ENCODE measurements around the gene SWAP70.
"Not testable (repeated sequence)": the region's sequence is repeated elsewhere in the genome, so short reads cannot be mapped to it uniquely, and the experiment has no call there.

SWAP70 gene

GRCh38 chr11:9691865-9692264 is 28.0 kb downstream of the SWAP70 start:
- no peaks in the 10 kb centered on the region for H3K9me3 ChIP-seq (ENCODE audit: control insufficient read depth, low read length)
- no peak overlapping the region for H3K4me3 ChIP-seq (ENCODE audit: extremely low read depth, insufficient read depth, low read length, poor library complexity, severe bottlenecking)
- no peak overlapping the region for H3K27ac ChIP-seq (ENCODE audit: low read depth, low read length, severe bottlenecking)
- H3K4me1 ChIP-seq (ENCODE audit: control insufficient read depth, insufficient read depth, low read length, poor library complexity, severe bottlenecking) = peaks cover 22% of the 10 kb centered on the region
- peaks cover 31% of the 10 kb centered on the region for H3K36me3 ChIP-seq (ENCODE audit: control insufficient read depth, insufficient read depth, low read length)

GRCh38 chr11:9692691-9693090 is 28.8 kb downstream of the SWAP70 start:
- H3K36me3 ChIP-seq (ENCODE audit: control insufficient read depth, insufficient read depth, low read length) = peaks cover 34% of the 10 kb centered on the region
- peaks cover 22% of the 10 kb centered on the region for H3K4me1 ChIP-seq (ENCODE audit: control insufficient read depth, insufficient read depth, low read length, poor library complexity, severe bottlenecking)
- no peak overlapping the region for H3K4me3 ChIP-seq (ENCODE audit: extremely low read depth, insufficient read depth, low read length, poor library complexity, severe bottlenecking)
- no peak overlapping the region for H3K27ac ChIP-seq (ENCODE audit: low read depth, low read length, severe bottlenecking)
- 93% methylated on average over 2 of the region's 2 CpGs; no CpG with 5 or more reads in 1 of the 2 experiments for WGBS, 2 experiments (ENCODE audit: insufficient coverage in 2 of 2)
- no peaks in the 10 kb centered on the region for H3K9me3 ChIP-seq (ENCODE audit: control insufficient read depth, low read length)

DNA sequence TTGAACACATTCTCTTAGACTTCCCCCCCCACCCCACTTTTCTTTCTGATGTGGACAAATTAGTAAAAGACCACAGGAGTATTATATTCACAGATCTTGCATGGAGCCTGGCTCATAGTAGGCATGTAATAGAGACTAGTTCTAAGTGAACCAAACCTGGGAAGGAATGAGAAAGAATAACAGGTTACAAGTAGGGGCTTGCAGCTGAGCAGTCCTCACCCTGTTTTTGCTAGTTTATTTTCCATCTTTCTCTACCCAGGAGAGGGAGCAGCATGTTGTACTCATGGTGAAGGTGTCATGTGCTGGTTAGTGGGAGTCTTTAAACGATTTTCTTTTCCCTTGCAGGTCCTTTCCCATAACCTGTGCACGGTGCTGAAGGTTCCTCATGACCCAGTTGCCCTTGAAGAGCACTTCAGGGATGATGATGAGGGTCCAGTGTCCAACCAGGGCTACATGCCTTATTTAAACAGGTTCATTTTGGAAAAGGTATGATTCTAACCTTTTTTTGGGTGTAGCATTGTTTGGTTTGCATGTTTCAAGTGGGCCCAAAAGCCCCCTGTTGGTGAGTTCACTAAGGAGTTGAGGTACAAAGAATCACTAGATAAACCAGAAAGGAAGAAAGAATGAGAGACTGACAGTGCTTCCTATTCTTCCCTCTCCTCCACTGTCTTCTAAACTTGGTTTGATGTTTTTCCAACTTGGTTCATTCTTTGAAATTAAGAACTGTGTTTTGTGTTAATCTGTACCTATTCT is 30.1 kb downstream of the SWAP70 start:
- peaks cover 14% of the 10 kb centered on the region for H3K4me1 ChIP-seq (ENCODE audit: control insufficient read depth, insufficient read depth, low read length, poor library complexity, severe bottlenecking)
- WGBS, 2 experiments (ENCODE audit: insufficient coverage in 2 of 2) = 86% methylated on average over 1 of the region's 2 CpGs; no CpG with 5 or more reads in 1 of the 2 experiments
- no peak overlapping the region for H3K27ac ChIP-seq (ENCODE audit: low read depth, low read length, severe bottlenecking)
- no peaks in the 10 kb centered on the region for H3K9me3 ChIP-seq (ENCODE audit: control insufficient read depth, low read length)
- H3K36me3 ChIP-seq (ENCODE audit: control insufficient read depth, insufficient read depth, low read length) = peaks cover 34% of the 10 kb centered on the region
- no peak overlapping the region for H3K4me3 ChIP-seq (ENCODE audit: extremely low read depth, insufficient read depth, low read length, poor library complexity, severe bottlenecking)

DNA sequence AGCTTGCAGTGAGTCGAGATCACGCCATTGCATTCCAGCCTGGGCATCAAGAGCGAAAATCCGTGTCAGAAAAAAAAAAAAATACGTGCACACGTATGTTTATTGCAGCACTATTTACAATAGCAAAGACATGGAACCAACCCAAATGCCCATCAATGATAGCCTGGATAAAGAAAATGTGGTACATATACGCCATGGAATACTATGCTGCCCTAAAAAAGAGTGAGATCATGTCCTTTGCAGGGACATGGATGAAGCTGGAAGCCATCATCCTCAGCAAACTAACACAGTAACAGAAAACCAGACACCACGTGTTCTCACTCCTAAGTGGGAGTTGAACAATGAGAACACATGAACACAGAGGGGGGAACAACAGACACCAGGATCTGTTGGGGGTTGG is 31.4 kb downstream of the SWAP70 start:
- peaks cover 38% of the 10 kb centered on the region for H3K36me3 ChIP-seq (ENCODE audit: control insufficient read depth, insufficient read depth, low read length)
- H3K4me1 ChIP-seq (ENCODE audit: control insufficient read depth, insufficient read depth, low read length, poor library complexity, severe bottlenecking); H3K4me3 ChIP-seq (ENCODE audit: extremely low read depth, insufficient read depth, low read length, poor library complexity, severe bottlenecking); H3K9me3 ChIP-seq (ENCODE audit: control insufficient read depth, low read length); H3K27ac ChIP-seq (ENCODE audit: low read depth, low read length, severe bottlenecking): not testable (repeated sequence)
- 92 to 100% methylated on average over 1 to 2 of the region's 8 CpGs for WGBS, 2 experiments (ENCODE audit: insufficient coverage in 2 of 2)

DNA sequence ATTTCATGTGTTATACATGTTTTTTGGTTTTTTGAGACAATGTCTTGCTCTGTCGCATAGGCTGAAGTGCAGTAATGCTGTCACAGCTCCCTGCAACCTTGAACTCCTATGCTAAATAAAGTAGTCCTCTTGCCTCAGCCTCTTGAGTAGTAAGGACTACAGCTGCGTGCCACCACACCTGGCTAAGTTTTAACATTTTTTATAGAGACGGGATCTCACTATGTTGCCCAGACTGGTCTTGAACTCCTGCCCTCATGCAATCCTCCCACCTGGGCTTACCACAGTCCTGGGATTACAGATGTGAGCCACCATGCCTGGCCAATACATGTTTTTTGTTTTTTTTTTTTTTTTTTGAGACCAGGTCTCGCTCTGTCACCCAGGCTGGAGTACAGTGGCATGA is 33.9 kb downstream of the SWAP70 start:
- Histone ChIP-seq H3K36me3 (ENCODE audit: control insufficient read depth, insufficient read depth, low read length) (peaks cover 38% of the 10 kb centered on the region), H3K9me3 (ENCODE audit: control insufficient read depth, low read length) (no peaks in the 10 kb centered on the region), H3K4me3 (ENCODE audit: extremely low read depth, insufficient read depth, low read length, poor library complexity, severe bottlenecking) (no peak overlapping the region), H3K27ac (ENCODE audit: low read depth, low read length, severe bottlenecking) (no peak overlapping the region), H3K4me1 (ENCODE audit: control insufficient read depth, insufficient read depth, low read length, poor library complexity, severe bottlenecking) (no peaks in the 10 kb centered on the region)
- WGBS, 2 experiments (ENCODE audit: insufficient coverage in 2 of 2) = 91 to 97% methylated on average over 1 to 3 of the region's 4 CpGs

DNA sequence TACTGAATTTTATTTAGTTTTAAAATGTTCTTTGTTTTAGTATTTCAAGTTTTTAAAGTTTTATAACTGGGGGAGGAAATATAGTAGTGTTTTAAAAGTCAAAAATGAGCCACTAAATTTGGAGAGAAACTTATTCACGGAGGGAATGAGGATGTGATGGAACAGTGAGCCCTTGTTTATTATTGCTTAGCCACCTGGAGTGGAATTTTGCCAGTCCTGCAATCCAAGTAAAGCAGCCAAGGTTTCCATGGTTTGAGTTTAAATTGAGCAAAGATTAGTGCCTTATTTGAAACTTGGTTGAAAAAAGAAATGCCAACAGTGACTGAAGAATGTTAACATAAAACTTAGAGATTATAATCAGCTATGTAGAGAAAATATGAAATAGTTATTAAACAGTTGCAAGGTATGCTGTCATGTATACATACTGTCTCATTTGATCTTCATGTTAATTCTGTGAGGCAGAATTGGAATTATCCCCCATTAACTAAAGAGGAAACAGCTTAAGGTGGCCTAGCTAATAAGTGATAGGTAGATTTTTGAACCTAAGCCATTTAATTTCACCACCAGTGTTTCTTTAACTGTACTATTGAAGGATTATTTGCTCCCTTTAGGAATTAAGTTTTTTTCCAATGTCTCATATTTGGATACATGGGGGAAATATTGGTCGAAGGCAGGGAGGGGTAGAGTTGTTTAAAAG is 36.4 kb downstream of the SWAP70 start:
- H3K9me3 ChIP-seq (ENCODE audit: control insufficient read depth, low read length) = no peaks in the 10 kb centered on the region
- no peak overlapping the region for H3K27ac ChIP-seq (ENCODE audit: low read depth, low read length, severe bottlenecking)
- no peak overlapping the region for H3K4me3 ChIP-seq (ENCODE audit: extremely low read depth, insufficient read depth, low read length, poor library complexity, severe bottlenecking)
- H3K36me3 ChIP-seq (ENCODE audit: control insufficient read depth, insufficient read depth, low read length) = peaks cover 31% of the 10 kb centered on the region
- H3K4me1 ChIP-seq (ENCODE audit: control insufficient read depth, insufficient read depth, low read length, poor library complexity, severe bottlenecking) = no peaks in the 10 kb centered on the region
- WGBS, 2 experiments (ENCODE audit: insufficient coverage in 2 of 2) = 93 to 100% methylated on average over 1 of the region's 2 CpGs

GRCh38 chr11:9701799-9702198 is 37.9 kb downstream of the SWAP70 start:
- no CpG with 5 or more reads among the region's 1 CpG for WGBS, 2 experiments (ENCODE audit: insufficient coverage in 2 of 2)
- no peaks in the 10 kb centered on the region for H3K4me1 ChIP-seq (ENCODE audit: control insufficient read depth, insufficient read depth, low read length, poor library complexity, severe bottlenecking)
- no peaks in the 10 kb centered on the region for H3K9me3 ChIP-seq (ENCODE audit: control insufficient read depth, low read length)
- H3K36me3 ChIP-seq (ENCODE audit: control insufficient read depth, insufficient read depth, low read length) = peaks cover 19% of the 10 kb centered on the region
- no peak overlapping the region for H3K4me3 ChIP-seq (ENCODE audit: extremely low read depth, insufficient read depth, low read length, poor library complexity, severe bottlenecking)
- H3K27ac ChIP-seq (ENCODE audit: low read depth, low read length, severe bottlenecking) = no peak overlapping the region

- no peak overlapping the region for H3K4me3 ChIP-seq (ENCODE audit: extremely low read depth, insufficient read depth, low read length, poor library complexity, severe bottlenecking)
- no peaks in the 10 kb centered on the region for H3K4me1 ChIP-seq (ENCODE audit: control insufficient read depth, insufficient read depth, low read length, poor library complexity, severe bottlenecking)
- 57 to 73% methylated on average over 2 to 3 of the region's 6 CpGs for WGBS, 2 experiments (ENCODE audit: insufficient coverage in 2 of 2)
- no peaks in the 10 kb centered on the region for H3K9me3 ChIP-seq (ENCODE audit: control insufficient read depth, low read length)
- peak overlapping the region; percentile 12 for H3K27ac ChIP-seq (ENCODE audit: low read depth, low read length, severe bottlenecking)
- H3K36me3 ChIP-seq (ENCODE audit: control insufficient read depth, insufficient read depth, low read length) = peaks cover 16% of the 10 kb centered on the region
Measured at GRCh38 chr11:9703280-9703679, 39.4 kb downstream of the SWAP70 start.

- Histone ChIP-seq H3K27ac (ENCODE audit: low read depth, low read length, severe bottlenecking) (no peak overlapping the region), H3K36me3 (ENCODE audit: control insufficient read depth, insufficient read depth, low read length) (peaks cover 16% of the 10 kb centered on the region), H3K4me3 (ENCODE audit: extremely low read depth, insufficient read depth, low read length, poor library complexity, severe bottlenecking) (no peak overlapping the region), H3K4me1 (ENCODE audit: control insufficient read depth, insufficient read depth, low read length, poor library complexity, severe bottlenecking) (peaks cover 3% of the 10 kb centered on the region), H3K9me3 (ENCODE audit: control insufficient read depth, low read length) (no peaks in the 10 kb centered on the region)
- WGBS, 2 experiments (ENCODE audit: insufficient coverage in 2 of 2) = no CpG with 5 or more reads among the region's 1 CpG
Measured at GRCh38 chr11:9704037-9704436, 40.2 kb downstream of the SWAP70 start.

GRCh38 chr11:9704620-9705019 is 40.7 kb downstream of the SWAP70 start:
- Histone ChIP-seq H3K4me3 (ENCODE audit: extremely low read depth, insufficient read depth, low read length, poor library complexity, severe bottlenecking) (no peak overlapping the region), H3K36me3 (ENCODE audit: control insufficient read depth, insufficient read depth, low read length) (peaks cover 16% of the 10 kb centered on the region), H3K27ac (ENCODE audit: low read depth, low read length, severe bottlenecking) (no peak overlapping the region), H3K9me3 (ENCODE audit: control insufficient read depth, low read length) (no peaks in the 10 kb centered on the region), H3K4me1 (ENCODE audit: control insufficient read depth, insufficient read depth, low read length, poor library complexity, severe bottlenecking) (peaks cover 3% of the 10 kb centered on the region)
- 93 to 94% methylated on average over 2 to 3 of the region's 4 CpGs for WGBS, 2 experiments (ENCODE audit: insufficient coverage in 2 of 2)

GRCh38 chr11:9705361-9705760 is 41.5 kb downstream of the SWAP70 start:
- H3K9me3 ChIP-seq (ENCODE audit: control insufficient read depth, low read length); H3K4me1 ChIP-seq (ENCODE audit: control insufficient read depth, insufficient read depth, low read length, poor library complexity, severe bottlenecking); H3K27ac ChIP-seq (ENCODE audit: low read depth, low read length, severe bottlenecking); H3K4me3 ChIP-seq (ENCODE audit: extremely low read depth, insufficient read depth, low read length, poor library complexity, severe bottlenecking): not testable (repeated sequence)
- H3K36me3 ChIP-seq (ENCODE audit: control insufficient read depth, insufficient read depth, low read length) = peaks cover 12% of the 10 kb centered on the region
